IPS DF 4.7 (cell line): ENCODE data around the gene CAMKK1.

Source experiments
- DNase-seq: peaks from one replicate; pipeline ENCODE4 v3.0.0-alpha.2; 2013; ENCODE audit warnings: low spot score; ENCODE audit errors: extremely low read depth

Gene CAMKK1

DNA sequence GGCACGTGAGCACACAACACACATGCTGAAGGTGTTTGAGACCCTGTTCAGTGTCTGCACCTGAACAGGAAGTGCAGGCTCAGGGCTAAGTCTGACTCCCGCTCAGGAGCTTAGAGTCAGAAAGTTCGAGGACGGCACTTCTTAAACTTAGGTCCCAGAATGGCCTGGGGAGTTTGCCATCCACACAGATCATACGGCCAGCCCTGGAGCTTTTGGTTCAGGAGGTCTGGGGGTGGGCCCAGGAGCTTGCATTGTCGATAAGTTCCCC, 4.0 kb upstream of the CAMKK1 start:
- no peak for DNase-seq

DNA sequence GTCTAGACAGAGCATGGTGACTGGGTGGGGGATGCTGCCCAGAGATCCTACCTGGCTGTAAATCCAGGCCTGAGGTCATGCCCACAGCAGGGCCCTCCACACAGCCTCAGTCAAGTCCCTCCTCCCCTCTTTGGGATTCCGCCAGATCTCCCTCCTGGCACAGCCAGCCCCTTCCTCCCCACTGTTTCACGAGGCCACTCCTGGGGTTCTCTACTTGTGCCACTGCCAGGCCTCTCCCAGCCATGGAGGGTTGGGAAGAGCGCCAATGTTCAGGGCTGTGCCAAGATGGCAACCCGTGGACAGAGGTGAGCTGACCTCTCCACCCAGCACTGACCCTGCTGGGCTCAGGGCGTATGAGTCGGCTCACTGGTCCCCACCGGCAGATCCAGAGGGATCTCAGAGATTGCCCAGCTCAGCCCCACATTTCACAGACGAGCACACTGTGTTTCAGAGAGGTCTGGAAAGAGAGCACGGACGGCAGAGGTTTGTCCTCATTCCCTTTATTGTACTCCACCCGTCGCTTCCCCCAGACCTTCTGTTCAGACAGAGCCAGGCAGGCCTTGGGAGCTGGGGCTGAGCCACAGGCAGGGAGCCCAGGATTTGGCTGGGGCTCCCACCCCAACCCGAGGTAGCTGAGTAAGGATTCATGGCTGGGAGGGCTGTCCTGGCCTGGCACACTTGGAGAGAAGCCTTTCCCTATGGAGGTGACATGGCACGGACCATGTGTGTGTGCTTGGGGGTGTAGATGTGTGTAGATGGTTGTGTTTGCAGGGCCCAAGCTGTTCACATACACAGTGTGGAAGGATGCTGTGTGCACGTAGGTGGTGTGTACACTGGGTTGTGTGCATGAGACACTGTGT, 3.5 kb upstream of the CAMKK1 start:
- no peak for DNase-seq

DNA sequence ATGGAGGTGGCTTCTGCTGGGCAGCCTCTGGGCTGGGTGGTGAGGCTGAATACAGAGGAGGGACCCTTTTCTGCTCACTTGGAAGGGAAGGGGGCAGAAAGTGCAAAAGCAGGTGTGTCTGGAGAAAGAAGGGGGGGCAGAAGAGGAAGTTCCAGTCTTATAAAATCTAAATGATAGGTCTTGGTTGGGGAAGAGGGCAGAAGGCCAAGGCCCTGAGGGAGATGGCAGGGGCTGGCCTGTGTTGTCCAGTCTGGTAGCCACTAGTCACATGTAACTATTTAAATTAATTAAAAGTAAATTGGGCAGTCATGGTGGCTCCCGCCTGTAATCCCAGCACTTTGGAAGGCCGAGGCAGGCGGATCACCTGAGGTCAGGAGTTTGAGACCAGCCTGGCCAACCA, 2.5 kb upstream of the CAMKK1 start:
- no peak for DNase-seq

DNA sequence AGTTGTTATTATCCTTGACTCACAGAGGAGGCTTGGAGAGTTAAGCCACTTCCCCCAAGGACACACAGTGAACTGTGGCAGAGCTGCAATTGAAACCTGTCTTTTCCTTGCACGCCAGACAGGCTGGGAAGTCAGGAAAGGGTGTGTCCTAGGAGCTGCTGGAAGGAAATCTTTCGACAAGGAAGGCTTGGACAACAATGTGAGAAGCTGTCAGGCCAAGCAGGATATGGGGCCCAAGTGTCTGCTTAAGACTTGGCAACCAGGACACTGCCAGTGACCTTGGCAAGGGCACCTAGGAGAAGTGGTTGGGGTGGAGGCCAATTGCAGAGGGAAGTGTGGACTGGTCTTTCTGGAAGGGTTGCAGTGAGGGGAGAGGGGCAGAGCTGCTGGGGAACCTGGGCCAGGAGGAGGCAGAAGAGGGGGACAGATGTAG, 2.1 kb upstream of the CAMKK1 start:
- DNase-seq, result no peak

DNA sequence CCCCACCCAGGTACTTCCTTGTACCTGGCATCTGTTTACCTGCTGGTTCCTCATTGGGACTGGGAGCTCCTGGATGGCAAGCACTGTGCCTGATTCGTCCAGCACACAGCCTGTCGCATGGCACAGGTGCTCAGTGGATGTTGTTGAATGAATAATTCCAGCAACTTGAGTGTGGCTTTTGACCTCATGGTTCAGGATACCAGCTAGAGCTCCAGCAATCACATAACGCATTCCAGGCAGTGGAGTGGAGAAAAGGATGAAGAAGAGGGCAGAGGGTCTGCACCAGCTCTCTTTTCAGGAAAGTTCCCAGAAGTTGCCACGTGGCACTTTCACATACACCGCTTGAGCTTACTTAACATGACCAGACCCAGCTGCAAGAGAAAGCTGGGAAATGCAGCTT, 1.3 kb upstream of the CAMKK1 start:
- DNase-seq, result no peak

DNA sequence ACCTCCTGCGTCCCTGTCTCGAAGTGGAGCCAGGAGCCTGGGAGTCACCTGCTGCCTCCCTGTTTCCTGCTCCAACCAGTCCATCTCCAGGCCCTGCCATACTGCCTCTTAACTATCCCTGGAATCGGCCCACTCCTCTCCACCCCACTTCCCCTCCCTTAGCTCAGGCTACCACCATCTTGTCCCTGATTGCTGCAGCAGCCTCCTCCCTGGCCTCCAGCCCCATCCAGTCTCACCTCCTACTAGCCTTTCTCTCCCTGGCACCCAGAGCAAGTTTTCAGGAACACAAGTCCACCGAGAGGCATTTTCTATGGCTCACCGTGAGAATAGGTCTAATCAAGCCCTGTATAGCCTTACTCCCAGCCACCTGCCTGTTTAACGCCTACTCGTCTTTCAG, 865 bp upstream of the CAMKK1 start:
- no peak for DNase-seq

DNA sequence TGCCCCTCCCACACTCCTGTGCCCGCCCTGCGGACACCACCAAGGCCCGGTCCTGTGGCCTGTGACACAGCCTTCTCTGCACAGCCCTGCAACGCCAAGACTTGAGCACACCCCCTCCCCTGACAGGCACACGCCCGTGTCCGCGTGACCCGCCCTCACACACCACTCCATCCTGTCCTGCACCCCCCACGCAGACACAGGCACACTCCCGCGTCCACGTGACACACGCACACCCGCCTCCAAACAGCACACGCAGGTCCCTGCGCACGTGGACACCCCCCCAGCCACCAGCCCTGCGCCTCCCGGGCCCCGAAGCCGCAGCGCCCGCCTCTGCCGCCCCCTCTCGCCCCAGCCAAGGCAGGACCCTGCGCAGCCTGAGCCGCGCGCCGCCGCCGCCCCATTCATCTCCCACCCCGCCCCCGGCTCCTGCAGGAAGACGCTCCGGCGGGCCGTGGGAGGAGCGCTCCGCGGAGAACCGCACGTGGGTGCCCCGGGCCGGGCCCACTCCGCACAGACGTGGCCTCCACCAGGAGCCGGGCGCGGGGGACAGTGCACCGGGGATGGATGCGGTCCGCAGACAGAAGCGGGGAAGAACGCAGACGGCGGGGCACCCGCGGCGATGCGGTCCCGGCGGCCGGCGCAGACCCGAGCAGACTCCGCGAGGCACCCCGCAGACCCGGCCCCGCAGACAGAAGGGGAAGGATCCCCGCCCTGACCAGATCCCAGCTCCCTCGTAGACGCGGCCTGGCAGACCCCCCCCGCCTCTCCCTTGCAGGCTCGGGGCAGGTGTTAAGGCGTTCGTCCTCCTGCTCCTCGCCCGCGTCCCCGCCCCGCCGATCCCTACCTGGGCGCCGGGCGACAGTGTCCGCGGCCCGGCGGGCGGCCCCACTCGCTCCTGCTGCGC, 506 bp downstream of the CAMKK1 start:
- no peak for DNase-seq

DNA sequence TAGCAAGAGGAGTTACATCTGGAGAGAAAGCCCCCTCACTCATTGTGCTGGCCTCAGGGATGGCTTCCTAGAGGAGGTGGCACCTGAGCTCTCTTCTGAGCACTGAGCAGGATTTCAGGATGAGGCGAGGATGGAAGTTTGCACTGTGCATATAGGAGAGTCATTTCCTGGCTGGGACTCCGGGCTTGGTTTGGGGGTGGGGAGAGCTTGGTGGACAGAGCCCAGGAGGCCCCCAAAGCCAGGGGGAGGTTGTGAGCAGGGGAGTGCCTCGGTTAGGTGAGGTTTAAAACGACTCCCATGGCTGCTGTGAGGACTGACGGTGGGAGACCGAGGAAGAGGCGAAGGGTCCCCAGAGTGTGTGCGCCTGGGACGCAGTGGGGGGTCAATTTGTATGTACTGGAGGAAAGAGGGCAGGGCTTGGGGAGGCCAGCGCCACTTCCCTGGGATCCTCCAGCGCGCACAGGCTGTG, 1.2 kb downstream of the CAMKK1 start:
- DNase-seq, result no peak

DNA sequence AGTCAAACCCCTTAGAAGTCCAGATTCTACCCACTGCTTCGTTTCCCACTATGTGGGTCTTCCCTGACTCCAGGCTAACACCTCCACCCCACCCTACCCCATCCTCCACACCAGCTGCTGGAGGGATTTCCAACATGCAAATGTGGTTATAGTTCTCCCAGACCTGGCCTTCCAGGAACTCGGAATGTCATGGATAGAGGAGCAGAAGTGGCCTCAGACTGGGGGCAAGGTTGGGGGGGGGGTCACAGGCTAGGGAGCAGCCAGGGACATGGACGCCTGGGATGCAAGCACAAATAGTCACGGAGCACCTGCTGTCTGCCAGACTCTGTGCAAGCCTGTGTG, 2.0 kb downstream of the CAMKK1 start:
- DNase-seq, result no peak

DNA sequence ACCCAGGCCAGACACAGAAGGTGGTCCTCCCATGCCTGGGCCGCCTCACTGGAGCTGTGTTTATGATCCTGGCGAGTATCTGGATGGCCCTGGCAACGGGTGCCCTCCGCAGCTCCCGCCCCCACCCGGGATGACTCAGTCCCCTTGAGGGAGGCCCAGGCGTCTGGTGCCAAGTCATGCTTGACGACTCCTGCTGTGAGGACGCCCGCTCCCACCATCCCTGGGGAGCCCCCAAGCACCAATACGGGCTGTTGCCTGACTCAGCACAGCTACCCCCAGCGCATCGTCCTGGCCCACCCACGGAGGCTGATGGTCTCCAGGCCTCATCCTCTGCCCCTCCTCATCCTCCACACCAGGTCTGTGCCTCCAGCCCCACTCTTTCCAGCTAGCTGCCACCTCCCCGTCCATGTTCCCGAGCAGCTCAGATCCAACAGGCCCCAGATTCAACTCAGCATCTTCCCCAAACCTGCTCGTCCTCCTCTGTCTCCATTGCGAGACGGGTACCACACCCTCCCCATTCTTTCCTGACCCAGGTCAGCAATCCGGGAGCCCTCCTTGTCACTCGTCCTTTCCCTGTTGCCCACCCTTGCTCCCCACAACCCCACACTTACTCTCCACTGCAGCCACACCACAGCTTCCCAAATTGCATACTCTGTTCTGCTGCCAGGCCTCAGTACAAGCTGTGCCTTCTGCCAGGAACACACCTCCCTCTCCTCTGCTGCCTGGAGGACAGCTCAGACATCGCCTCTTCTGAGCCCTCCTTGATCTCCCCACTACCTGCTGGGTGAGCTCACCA, 2.6 kb downstream of the CAMKK1 start:
- no peak for DNase-seq

DNA sequence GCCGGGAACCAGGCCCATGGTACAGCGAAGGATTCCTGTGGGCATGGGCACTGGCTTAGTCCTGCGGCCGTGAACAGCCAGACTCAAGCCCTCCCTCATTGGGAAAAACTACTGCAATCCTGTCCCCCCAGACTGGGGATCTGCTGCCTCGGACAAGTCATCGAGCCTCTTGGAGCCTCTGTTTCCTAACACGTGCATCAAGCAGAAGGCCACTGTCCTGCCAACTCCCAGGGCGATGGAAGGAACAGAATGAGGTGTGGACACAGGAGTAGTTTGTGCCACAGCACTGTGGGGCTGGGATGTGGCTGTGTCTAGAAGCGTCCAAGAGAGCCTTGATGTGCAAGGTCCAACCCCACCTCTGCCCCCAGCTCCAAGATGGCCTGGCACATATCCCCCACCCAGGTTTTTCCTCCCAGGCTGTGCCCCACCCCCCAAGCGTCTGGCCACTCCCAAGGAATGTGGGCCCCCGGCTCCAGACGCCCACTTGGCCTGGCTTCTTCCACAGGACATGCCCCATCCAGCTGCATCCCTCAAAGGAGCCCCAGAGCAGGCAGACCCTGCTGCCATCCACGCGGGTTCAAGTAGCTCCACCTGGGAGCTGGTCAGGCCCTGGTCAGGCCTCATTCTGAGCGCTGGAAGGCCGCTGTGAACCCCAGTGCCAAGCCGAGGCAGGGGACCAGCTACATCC, 3.4 kb downstream of the CAMKK1 start:
- no peak for DNase-seq

DNA sequence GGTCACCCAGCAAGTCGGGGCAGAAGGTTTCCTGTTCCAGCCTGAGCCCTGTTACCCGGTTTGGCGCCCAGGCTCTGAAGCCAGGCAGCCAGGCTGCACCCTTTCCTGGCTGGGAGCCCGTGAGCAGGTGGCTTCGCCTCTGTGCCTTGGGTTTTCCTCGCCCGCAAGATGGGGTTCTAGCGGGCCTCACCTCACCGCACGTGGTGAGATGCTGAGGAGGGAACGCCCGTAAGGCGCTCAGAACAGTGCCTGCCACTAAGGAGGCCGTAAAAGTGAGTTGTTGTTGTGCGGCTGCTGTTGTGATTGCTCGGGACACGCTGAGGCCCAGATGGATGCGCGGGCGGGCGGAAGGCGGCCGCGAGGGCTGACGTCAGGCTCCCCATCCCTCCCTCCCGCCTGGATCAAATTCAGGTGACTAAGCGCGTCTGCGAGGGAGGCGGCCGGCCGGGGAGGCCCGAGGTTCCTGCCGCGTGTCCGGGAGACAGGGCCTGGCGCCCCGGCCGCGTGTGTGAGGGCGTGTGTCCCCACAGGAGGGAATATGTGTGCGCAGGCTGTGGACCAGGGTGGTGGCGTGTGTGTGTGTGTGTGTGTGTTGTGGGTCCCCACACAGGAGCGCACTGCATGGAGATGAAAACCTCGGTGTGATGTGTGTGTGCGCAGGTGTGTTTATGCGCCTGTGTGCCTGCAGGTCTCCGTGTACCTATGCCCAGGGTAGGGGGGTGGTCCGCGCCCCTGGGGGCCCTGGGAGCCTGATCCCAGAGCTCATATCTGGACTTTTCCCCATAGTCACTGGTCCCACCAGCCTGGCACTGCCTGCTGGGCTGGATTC, 4.3 kb downstream of the CAMKK1 start:
- DNase-seq, result no peak

DNA sequence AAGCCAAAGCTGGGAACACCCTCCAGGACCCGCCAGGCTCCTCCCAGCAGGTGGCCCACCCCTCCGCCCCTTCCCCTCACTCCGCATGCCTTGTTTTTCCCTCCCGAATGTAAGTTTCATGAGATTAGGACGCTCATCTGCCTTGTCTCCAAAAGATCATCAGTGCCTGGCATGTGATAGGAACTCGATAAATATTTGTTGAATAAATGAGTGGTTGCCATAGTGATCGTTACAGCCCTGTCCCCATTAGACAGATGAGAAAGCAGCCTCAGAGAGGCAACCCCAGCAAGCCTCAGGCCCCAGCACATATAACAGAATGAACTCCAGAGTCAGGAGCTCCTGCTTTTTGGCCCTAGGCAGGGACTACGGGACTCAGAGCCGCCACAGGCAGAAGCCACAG, 5.0 kb downstream of the CAMKK1 start:
- DNase-seq, result no peak

DNA sequence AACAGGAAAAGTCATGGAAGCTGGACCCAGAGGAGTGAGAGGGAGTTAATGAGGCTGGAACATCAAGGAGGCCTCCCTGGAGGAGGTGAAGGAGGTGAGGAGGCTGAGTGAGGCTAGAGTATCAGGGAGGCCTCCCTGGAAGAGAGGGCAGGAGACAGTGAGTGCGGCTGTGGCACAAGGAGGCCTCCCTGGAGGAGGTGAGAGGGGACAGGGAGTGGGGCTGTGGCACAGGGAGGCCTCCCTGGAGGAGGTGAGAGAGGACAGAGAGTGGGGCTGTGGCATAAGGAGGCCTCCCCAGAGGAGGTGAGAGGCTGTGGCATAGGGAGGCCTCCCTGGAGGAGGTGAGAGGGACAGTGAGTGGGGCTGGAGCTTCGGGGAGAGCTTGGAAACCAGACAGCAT, 5.5 kb downstream of the CAMKK1 start:
- DNase-seq, result no peak

DNA sequence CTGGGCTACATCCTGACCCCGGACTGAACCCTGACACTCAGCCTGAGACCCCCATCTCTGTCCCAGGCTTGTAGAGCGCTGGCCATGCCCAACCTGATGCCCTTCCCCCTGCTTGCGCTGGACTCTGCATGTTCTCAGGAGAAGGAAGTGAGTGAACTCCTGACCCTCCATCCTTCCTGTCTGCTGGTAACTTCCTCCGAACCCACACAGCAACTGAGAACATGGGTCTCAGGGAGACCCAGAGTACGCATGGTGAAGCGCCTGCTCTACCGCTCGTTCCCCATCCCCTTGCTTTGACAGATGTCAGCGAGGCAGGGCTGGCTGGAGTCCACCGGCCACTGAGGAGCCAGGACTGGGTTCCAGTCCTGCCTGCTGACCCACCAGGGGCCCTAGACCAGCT, 6.1 kb downstream of the CAMKK1 start:
- DNase-seq, result no peak

DNA sequence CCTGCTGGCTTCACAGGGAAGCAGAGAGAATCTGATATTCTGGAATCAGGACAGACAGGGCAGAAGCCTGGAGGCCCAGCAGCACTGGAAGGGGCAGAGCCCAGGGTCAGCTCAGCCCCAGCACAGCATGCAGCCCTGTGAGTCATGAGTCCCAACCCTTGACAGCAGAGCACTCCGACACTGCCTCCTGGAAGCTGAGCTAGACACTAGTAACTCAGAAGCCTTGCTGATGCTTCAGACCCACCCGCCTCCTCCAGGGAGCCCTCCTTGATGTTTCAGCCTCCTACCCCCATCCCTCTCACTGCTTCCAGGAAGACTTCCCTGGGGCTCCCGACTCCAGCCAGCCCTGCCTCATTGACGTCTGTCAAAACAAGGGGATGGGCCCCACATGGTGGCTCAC, 6.9 kb downstream of the CAMKK1 start:
- DNase-seq, result no peak

DNA sequence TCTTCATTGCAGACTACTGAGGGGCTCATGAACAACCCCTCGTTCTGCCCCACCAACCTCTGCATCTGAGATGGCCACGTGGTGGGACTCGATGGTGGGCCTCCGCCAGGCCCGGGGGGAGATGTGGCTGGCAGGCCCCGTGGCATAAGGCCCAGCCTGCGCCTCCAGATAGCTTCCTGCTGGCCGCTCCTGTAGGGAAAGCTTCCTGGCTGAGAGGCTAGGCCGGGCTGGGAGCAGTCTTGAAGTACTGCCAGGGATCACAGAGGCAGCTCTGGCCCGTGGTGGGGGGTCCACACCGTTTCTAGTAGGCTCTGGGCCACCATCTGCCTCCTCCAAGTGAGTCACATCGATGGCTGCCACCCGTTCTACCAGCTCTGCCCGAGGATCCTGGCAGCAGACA, 7.6 kb downstream of the CAMKK1 start:
- no peak for DNase-seq

DNA sequence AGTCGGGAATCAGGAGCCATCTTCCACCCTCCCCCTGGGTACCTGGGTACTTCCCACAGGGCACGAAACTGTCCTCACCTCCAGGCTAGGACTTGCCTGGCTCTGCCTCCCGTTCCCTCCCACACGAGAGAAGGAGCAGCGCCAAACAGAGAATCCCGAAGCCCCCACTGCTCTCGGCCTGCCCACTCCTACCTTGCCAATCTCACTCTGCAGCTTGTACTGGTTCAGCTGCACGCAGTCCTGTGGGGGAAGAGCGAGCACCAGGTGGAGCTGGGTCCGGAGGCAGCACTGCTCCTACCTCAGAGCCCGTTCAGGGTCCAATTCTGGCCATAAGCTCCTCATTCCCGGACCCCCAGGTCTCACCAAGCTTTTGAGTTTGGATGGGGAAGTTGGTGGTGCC, 8.7 kb downstream of the CAMKK1 start:
- no peak for DNase-seq

DNA sequence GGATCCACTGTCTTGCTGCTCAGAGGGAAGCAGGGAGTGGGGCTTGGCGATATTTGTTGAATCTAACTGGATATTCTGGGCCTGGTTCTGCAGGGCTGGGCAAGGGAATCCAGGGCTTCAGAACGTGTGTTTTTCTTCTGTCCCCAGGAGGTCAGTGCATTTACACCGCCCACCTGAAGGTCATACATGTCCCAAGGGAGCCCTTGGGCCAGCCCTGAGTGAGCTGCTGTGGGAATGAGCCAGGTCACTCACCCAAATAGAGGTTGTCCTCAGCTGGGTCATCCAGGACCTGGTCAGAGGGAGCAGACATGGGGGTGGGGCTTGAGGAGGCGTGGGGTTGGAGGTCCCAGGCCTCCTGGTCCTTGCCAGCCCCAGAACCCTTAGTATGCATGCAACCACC, 10.6 kb downstream of the CAMKK1 start:
- no peak for DNase-seq

DNA sequence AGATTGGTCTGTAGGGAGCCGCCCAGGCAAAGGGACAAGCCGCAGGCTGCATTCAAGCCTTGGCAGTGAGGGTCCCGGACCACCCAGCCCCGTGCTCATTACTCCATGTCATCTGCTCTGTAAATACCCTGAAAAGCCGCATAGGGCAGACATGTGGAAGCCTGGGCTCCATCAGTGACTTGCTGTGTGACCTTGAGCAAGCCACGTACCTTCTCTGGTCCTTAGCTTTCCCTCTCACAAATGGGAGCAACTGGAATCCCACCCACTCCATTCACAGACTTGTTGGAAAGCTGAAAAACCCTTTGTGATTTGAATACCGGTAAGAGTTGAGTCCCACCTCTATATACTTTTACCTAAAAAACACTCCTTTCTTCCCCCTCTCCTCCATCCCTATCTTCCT, 11.9 kb downstream of the CAMKK1 start:
- no peak for DNase-seq
